ENCODE measurements around the gene MELK. TPM values are rescaled to one million over a fixed set of nuclear protein-coding genes. Genes with fewer than 3 reads are reported as not detected.

The MELK gene
- total and polyA plus RNA-seq, 7 donors: 1.2 to 10.8 (median 3.8) TPM; not detected in 3

GRCh38 chr9:36623280-36623679 is 50.6 kb downstream of the MELK start:
- no peaks in the 10 kb centered on the region for H3K9me3 ChIP-seq
- DNase-seq: no peak
- no peaks in the 10 kb centered on the region for H3K36me3 ChIP-seq
- no peak overlapping the region for H3K27ac ChIP-seq
- 97 to 99% methylated on average over 3 of the region's 3 CpGs for WGBS, 2 donors
- peaks cover 0 to 8% (median 2%) of the 10 kb centered on the region in 4 donors for H3K4me1 ChIP-seq
- no peaks in the 10 kb centered on the region for H3K27me3 ChIP-seq
- intact Hi-C loops (cut with DNase I): no loop called here
- no peak overlapping the region for H3K4me3 ChIP-seq
- no peak for TF ChIP-seq EP300 (IDR thresholded peaks at IDR 0.05)
- no peak for TF ChIP-seq CTCF (IDR thresholded peaks at IDR 0.05)
- no peak for TF ChIP-seq POLR2AphosphoS5 (IDR thresholded peaks at IDR 0.05)
- TF ChIP-seq POLR2A (IDR thresholded peaks at IDR 0.05): no peak

- DNase-seq: peak; percentile 74
- Histone ChIP-seq H3K4me3 (no peak overlapping the region), H3K36me3 (no peaks in the 10 kb centered on the region), H3K27ac (peak overlapping the region in 1 of 4 donors; percentile 4), H3K4me1 (peaks cover 0 to 8% (median 2%) of the 10 kb centered on the region in 4 donors), H3K9me3 (no peaks in the 10 kb centered on the region), H3K27me3 (no peaks in the 10 kb centered on the region)
- intact Hi-C loops (cut with DNase I): no loop called here
- TF ChIP-seq EP300 (IDR thresholded peaks at IDR 0.05): no peak
- TF ChIP-seq POLR2AphosphoS5 (IDR thresholded peaks at IDR 0.05): peak in 1 of 4 donors; percentile 31
- 82 to 90% methylated on average over 6 of the region's 6 CpGs for WGBS, 2 donors
These were observed 52.4 kb downstream of the MELK start for GRCh38 chr9:36625006-36625615.

DNA sequence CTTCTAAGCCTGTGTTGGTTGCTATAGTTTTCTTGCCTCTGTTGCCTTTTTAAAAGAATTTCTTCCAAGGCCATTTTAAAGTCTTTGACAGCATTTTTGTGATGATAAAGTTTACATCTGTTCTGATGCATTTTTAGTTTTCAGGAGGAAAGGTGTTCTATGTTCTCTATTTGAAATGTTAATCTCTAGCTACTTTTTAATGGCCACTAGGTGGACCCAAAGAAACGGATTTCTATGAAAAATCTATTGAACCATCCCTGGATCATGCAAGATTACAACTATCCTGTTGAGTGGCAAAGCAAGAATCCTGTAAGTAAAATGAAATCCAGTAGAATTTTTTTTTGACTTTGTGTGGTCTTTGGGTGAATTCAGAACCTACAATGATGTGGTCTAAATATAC is 60.2 kb downstream of the MELK start:
- Histone ChIP-seq H3K27ac (no peak overlapping the region), H3K9me3 (no peaks in the 10 kb centered on the region), H3K36me3 (no peaks in the 10 kb centered on the region), H3K4me3 (no peak overlapping the region), H3K27me3 (no peaks in the 10 kb centered on the region), H3K4me1 (no peaks in the 10 kb centered on the region)
- DNase-seq: no peak
- WGBS, 2 donors: 5 to 18% methylated on average over 1 of the region's 1 CpG
- intact Hi-C loops (cut with DNase I): no loop called here
- TF ChIP-seq CTCF (IDR thresholded peaks at IDR 0.05) (peak in 2 of 4 experiments; percentile 19 to 41), POLR2AphosphoS5 (IDR thresholded peaks at IDR 0.05) (no peak), EP300 (IDR thresholded peaks at IDR 0.05) (no peak), POLR2A (IDR thresholded peaks at IDR 0.05) (no peak)

GRCh38 chr9:36637491-36638270 is 65.0 kb downstream of the MELK start:
- Histone ChIP-seq H3K4me1 (no peaks in the 10 kb centered on the region), H3K27ac (no peak overlapping the region), H3K9me3 (no peaks in the 10 kb centered on the region), H3K36me3 (no peaks in the 10 kb centered on the region), H3K27me3 (no peaks in the 10 kb centered on the region), H3K4me3 (no peak overlapping the region)
- 57 to 78% methylated on average over 2 of the region's 2 CpGs for WGBS, 2 donors
- intact Hi-C loops (cut with DNase I): no loop called here
- no peak for DNase-seq
- no peak for TF ChIP-seq POLR2A (IDR thresholded peaks at IDR 0.05)
- no peak for TF ChIP-seq CTCF (IDR thresholded peaks at IDR 0.05)
- no peak for TF ChIP-seq POLR2AphosphoS5 (IDR thresholded peaks at IDR 0.05)
- no peak for TF ChIP-seq EP300 (IDR thresholded peaks at IDR 0.05)

GRCh38 chr9:36640771-36641381 is 68.2 kb downstream of the MELK start:
- H3K27me3 ChIP-seq: no peaks in the 10 kb centered on the region
- H3K36me3 ChIP-seq: no peaks in the 10 kb centered on the region
- intact Hi-C loops (cut with DNase I): no loop called here
- TF ChIP-seq POLR2A (IDR thresholded peaks at IDR 0.05): no peak
- TF ChIP-seq CTCF (IDR thresholded peaks at IDR 0.05): no peak
- TF ChIP-seq POLR2AphosphoS5 (IDR thresholded peaks at IDR 0.05): no peak
- no peak for TF ChIP-seq EP300 (IDR thresholded peaks at IDR 0.05)
- H3K4me1 ChIP-seq: no peaks in the 10 kb centered on the region
- no peak overlapping the region for H3K27ac ChIP-seq
- DNase-seq: no peak
- WGBS, 2 donors: 59 to 83% methylated on average over 6 of the region's 6 CpGs
- no peak overlapping the region for H3K4me3 ChIP-seq
- no peaks in the 10 kb centered on the region for H3K9me3 ChIP-seq
